Measurements from ENCODE around the gene NOS1AP.

GRCh38 chr1:162367073-162367472 lies 297.6 kb downstream of the NOS1AP start:
- TF ChIP-seq ISL1 (CRISPR knock-in tag; IDR thresholded peaks at IDR 0.05) (no peak), PATZ1 (CRISPR knock-in tag; IDR thresholded peaks at IDR 0.05; ENCODE audit: borderline replicate concordance) (no peak), ZC3H10 (CRISPR knock-in tag; IDR thresholded peaks at IDR 0.05) (no peak), CSDC2 (CRISPR knock-in tag; IDR thresholded peaks at IDR 0.05) (no peak), PPARA (CRISPR knock-in tag; IDR thresholded peaks at IDR 0.05; ENCODE audit: borderline replicate concordance) (no peak), ZNF8 (CRISPR knock-in tag; IDR thresholded peaks at IDR 0.05) (no peak), TCF4 (CRISPR knock-in tag; IDR thresholded peaks at IDR 0.05; ENCODE audit: borderline replicate concordance) (no peak), POU6F1 (CRISPR knock-in tag; IDR thresholded peaks at IDR 0.05; ENCODE audit: borderline replicate concordance, low read depth) (no peak), CREB5 (CRISPR knock-in tag; IDR thresholded peaks at IDR 0.05; ENCODE audit: low read depth) (no peak)

Data from SK-N-SH treated with all-trans-retinoic acid at 6 μM for 48 hours (cell line).